Prostate gland (tissue), 2 donors: Measurements from ENCODE around the gene MLPH.

Experiments used
- POLR2A ChIP-seq: fragments of 450-650 bp; IDR thresholded peaks from one replicate; pipeline ENCODE4 v1.6.1; 2016; ENCODE audit warnings: antibody characterized with exemption, mild to moderate bottlenecking
- TF ChIP-seq, protein P1 (sequence below), 4 experiments: fragments of 200-600 bp in 2 of 4; fragments of 450-650 bp in 2 of 4; sonication (generic) in 2 of 4; IDR thresholded peaks; 1 replicate in 3 of 4; 2 replicates in 1 of 4; pipeline ENCODE4 v1.5.1; 2016 to 2019; ENCODE audit warnings: antibody characterized with exemption in 4 of 4, mild to moderate bottlenecking in 2 of 4, moderate library complexity in 2 of 4

DNA sequence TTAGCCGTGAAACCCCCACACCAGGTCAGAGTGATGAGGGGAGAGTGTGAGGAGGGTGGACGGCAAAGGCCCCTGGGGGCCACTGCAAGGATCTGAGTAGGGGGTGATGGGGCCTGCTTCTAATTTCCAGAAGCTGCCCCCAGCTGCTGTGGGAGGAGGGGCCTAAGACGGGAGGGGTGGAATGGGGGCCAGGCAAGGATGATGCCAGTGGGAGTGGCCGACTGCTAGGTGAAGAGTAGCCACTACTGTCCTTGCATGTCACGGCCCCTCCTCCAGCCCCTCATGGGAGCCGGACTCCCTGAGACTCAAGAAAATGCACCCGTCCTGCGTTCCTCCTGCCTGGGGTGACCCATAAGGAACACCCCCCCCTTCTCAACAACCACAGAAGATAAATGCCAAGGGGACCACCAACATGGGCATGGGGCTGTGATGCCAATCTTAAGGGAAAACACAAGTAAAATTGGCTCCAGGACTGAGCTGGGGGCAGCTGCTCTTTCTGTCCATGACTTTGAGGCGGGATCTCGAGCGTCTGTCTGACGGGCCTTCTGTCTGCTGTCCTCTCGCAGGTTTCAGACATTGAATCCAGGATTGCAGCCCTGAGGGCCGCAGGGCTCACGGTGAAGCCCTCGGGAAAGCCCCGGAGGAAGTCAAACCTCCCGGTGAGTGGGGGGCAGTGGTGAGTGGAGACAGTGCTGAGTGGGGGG, 55.1 kb downstream of the MLPH start:
- no peak for TF ChIP-seq POLR2A
- TF ChIP-seq, protein P1, sequence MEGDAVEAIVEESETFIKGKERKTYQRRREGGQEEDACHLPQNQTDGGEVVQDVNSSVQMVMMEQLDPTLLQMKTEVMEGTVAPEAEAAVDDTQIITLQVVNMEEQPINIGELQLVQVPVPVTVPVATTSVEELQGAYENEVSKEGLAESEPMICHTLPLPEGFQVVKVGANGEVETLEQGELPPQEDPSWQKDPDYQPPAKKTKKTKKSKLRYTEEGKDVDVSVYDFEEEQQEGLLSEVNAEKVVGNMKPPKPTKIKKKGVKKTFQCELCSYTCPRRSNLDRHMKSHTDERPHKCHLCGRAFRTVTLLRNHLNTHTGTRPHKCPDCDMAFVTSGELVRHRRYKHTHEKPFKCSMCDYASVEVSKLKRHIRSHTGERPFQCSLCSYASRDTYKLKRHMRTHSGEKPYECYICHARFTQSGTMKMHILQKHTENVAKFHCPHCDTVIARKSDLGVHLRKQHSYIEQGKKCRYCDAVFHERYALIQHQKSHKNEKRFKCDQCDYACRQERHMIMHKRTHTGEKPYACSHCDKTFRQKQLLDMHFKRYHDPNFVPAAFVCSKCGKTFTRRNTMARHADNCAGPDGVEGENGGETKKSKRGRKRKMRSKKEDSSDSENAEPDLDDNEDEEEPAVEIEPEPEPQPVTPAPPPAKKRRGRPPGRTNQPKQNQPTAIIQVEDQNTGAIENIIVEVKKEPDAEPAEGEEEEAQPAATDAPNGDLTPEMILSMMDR (IDR thresholded peaks at IDR 0.05): no peak
